GM10266 (cell line): Measurements from ENCODE around the gene ZBTB40.

Experiments
- DNase-seq: peaks from one replicate; pipeline ENCODE4 v3.0.0; 2012; ENCODE audit errors: extremely low spot score
- CTCF ChIP-seq: IDR thresholded peaks from 2 replicates; pipeline ENCODE4 v1.5.1; 2012; ENCODE audit warnings: mild to moderate bottlenecking, low read depth; ENCODE audit not compliant: control insufficient read depth, insufficient read depth; ENCODE audit errors: missing control alignments

ZBTB40 gene

GRCh38 chr1:22471078-22471477, 19.4 kb downstream of the ZBTB40 start:
- no peak for DNase-seq

GRCh38 chr1:22471610-22472009, 20.0 kb downstream of the ZBTB40 start:
- TF ChIP-seq CTCF = no peak
- DNase-seq = no peak

More at GRCh38 chr1:22471078-22471477, 19.4 kb downstream of the ZBTB40 start:
- TF ChIP-seq CTCF = no peak

- DNase-seq = no peak
- no peak for TF ChIP-seq CTCF
Measured at GRCh38 chr1:22472596-22472995, 20.9 kb downstream of the ZBTB40 start.

GRCh38 chr1:22473952-22474351, 22.3 kb downstream of the ZBTB40 start:
- TF ChIP-seq CTCF = no peak
- DNase-seq = no peak

- DNase-seq = no peak
- TF ChIP-seq CTCF = no peak
Measured at GRCh38 chr1:22476566-22476965, 24.9 kb downstream of the ZBTB40 start.

GRCh38 chr1:22483121-22483520, 31.5 kb downstream of the ZBTB40 start:
- DNase-seq = no peak
- no peak for TF ChIP-seq CTCF

GRCh38 chr1:22484706-22485345, 33.2 kb downstream of the ZBTB40 start:
- no peak for DNase-seq
- no peak for TF ChIP-seq CTCF
